ENCODE data around the gene ZSCAN23. TPM values are rescaled to one million over a fixed set of nuclear protein-coding genes. Genes with fewer than 3 reads are reported as not detected.

Gene ZSCAN23
- total and polyA plus RNA-seq, 2 donors (not counting 3 experiments of a cell fraction or from before 2014, with no cell fraction given): 0.28 to 1.6 TPM

DNA sequence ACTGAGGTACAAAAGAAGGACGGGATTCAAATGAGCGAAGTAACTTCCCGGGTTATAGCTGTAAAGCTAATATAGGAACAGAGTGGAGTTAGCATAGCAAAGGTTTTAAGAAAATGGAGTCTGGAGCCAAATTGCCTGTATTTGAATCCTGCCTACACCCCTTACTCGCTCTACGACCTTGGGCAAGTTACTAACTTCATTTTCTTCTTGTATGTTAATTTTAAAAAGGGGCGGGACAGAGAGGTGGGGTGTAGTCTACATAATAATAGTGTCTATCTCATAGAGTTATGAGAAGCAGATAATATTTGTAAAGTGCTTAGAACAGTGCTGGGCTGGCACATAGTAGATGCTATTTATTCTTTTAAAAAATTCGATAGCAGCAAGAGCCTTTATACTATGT, 705 bp downstream of the ZSCAN23 start:
- dilution Hi-C loops (cut with MboI; ENCODE audit: extremely low pct_ligation_motif_present, low sequenced_read_pairs): no loop called here

DNA sequence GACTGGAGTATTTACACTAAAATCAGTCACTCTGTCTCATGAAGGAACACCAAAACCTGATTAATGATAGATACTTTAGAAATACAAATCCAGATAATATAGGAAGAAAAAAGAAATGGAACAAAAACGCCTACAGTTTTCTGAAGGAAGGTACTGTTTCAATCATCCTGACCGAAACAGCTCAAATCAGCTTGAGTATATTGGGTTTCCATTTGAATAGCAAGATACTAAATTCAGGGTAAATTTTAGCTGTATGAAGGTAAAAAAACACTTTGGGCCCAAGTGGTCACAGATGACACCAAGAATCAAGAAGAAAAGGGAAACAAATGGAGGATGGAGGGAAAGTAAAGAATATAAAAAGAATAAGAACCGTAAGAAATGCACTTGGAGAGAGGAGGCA, 6.9 kb downstream of the ZSCAN23 start:
- no peak overlapping the region for H3K4me3 ChIP-seq (replicated peaks in 1 of 3; ENCODE audit: insufficient read depth in 1 of 3, low read depth in 1 of 3, low read length in 3 of 3)
- H4K20me1 ChIP-seq (replicated peaks; ENCODE audit: control insufficient read depth, extremely low read depth, insufficient read depth, low read length): no peaks in the 10 kb centered on the region
- no peaks in the 10 kb centered on the region for H3K4me1 ChIP-seq (ENCODE audit: control insufficient read depth, extremely low read depth, insufficient read depth, low read length)
- ChIA-PET CTCF (no interaction called here), POLR2A (no interaction called here)
- H3K27me3 ChIP-seq (ENCODE audit: control insufficient read depth in 2 of 2, insufficient read depth in 2 of 2, low read length in 2 of 2): no peaks in the 10 kb centered on the region
- dilution Hi-C loops (cut with MboI; ENCODE audit: extremely low pct_ligation_motif_present, low sequenced_read_pairs): no loop called here
- H3K4me2 ChIP-seq (ENCODE audit: insufficient read depth, low read length): no peak overlapping the region
- no peak overlapping the region for H2AFZ ChIP-seq (ENCODE audit: low read depth, low read length)
- no peaks in the 10 kb centered on the region for H3K79me2 ChIP-seq (ENCODE audit: control insufficient read depth, insufficient read depth, low read length)
- no peak overlapping the region for H3K9ac ChIP-seq (replicated peaks; ENCODE audit: extremely low read depth, insufficient read depth, low read length)
- peaks cover 0 to 4% of the 10 kb centered on the region in 2 experiments for H3K36me3 ChIP-seq (ENCODE audit: control insufficient read depth in 2 of 2, extremely low read depth in 1 of 2, insufficient read depth in 2 of 2, low read length in 2 of 2)
- no peaks in the 10 kb centered on the region for H3K9me3 ChIP-seq (replicated peaks; ENCODE audit: control insufficient read depth, insufficient read depth, low read length)
- intact Hi-C loops (cut with micrococcal nuclease): no loop called here
- BruUV-seq (replicated peaks): no TSS peak
- FAIRE-seq (no peak), DNase-seq (ENCODE audit: low read depth, low spot score) (no peak)
- no peaks in the 10 kb centered on the region for H3K9me1 ChIP-seq (replicated peaks; ENCODE audit: control insufficient read depth, extremely low read depth, insufficient read depth, low read length)
- H3K27ac ChIP-seq (ENCODE audit: insufficient read depth, low read depth, low read length): no peak overlapping the region
- TF ChIP-seq, protein P1, sequence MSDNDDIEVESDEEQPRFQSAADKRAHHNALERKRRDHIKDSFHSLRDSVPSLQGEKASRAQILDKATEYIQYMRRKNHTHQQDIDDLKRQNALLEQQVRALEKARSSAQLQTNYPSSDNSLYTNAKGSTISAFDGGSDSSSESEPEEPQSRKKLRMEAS (IDR thresholded peaks at IDR 0.05; ENCODE audit: insufficient read depth, insufficient read length): no peak

More for the DNA sequence above, 705 bp downstream of the ZSCAN23 start:
- BruUV-seq (replicated peaks): no TSS peak
- Histone ChIP-seq H3K36me3 (ENCODE audit: control insufficient read depth in 2 of 2, extremely low read depth in 1 of 2, insufficient read depth in 2 of 2, low read length in 2 of 2) (no peaks in the 10 kb centered on the region), H3K9me1 (replicated peaks; ENCODE audit: control insufficient read depth, extremely low read depth, insufficient read depth, low read length) (no peaks in the 10 kb centered on the region), H3K4me2 (ENCODE audit: insufficient read depth, low read length) (peak overlapping the region; percentile 72), H3K27ac (ENCODE audit: insufficient read depth, low read depth, low read length) (no peak overlapping the region), H3K79me2 (ENCODE audit: control insufficient read depth, insufficient read depth, low read length) (no peaks in the 10 kb centered on the region), H3K27me3 (ENCODE audit: control insufficient read depth in 2 of 2, insufficient read depth in 2 of 2, low read length in 2 of 2) (peaks cover 5 to 12% of the 10 kb centered on the region in 2 experiments), H3K9ac (replicated peaks; ENCODE audit: extremely low read depth, insufficient read depth, low read length) (no peak overlapping the region), H3K4me1 (ENCODE audit: control insufficient read depth, extremely low read depth, insufficient read depth, low read length) (no peaks in the 10 kb centered on the region), H4K20me1 (replicated peaks; ENCODE audit: control insufficient read depth, extremely low read depth, insufficient read depth, low read length) (no peaks in the 10 kb centered on the region), H3K4me3 (replicated peaks in 1 of 3; ENCODE audit: insufficient read depth in 1 of 3, low read depth in 1 of 3, low read length in 3 of 3) (peak overlapping the region in 2 of 3 experiments; percentile 63 to 79), H2AFZ (ENCODE audit: low read depth, low read length) (no peak overlapping the region), H3K9me3 (replicated peaks; ENCODE audit: control insufficient read depth, insufficient read depth, low read length) (no peaks in the 10 kb centered on the region)
- CTCF ChIA-PET: interaction anchor here (1.0 kb wide), 1 partner anchor 161 kb away, joined by 3 read pairs; the partner anchor contains the start of gene PGBD1
- no peak for DNase-seq (ENCODE audit: low read depth, low spot score)
- FAIRE-seq: no peak
- POLR2A ChIA-PET: interaction anchor here (0.5 kb wide), 1 partner anchor 319 kb away, joined by 3 read pairs; no protein-coding TSS in a partner anchor
- TF ChIP-seq FOS (IDR thresholded peaks at IDR 0.05; ENCODE audit: borderline replicate concordance, insufficient read depth, low read length) (no peak), GATA2 (IDR thresholded peaks at IDR 0.05; ENCODE audit: insufficient read depth, insufficient read length, low read depth, low read length) (no peak), POLR2AphosphoS5 (IDR thresholded peaks at IDR 0.05; ENCODE audit: insufficient read depth, low read depth, low read length) (no peak), MYC (IDR thresholded peaks at IDR 0.05; ENCODE audit: low read depth, low read length) (no peak), EZH2 (IDR thresholded peaks at IDR 0.05; ENCODE audit: borderline replicate concordance, low read depth, low read length, severe bottlenecking) (no peak), JUN (IDR thresholded peaks at IDR 0.05; ENCODE audit: borderline replicate concordance, insufficient read depth, insufficient read length, low read depth) (no peak)
- TF ChIP-seq, protein P1 (IDR thresholded peaks at IDR 0.05; ENCODE audit: insufficient read depth, insufficient read length): no peak
- intact Hi-C loops (cut with micrococcal nuclease): no loop called here

Measured in endothelial cell of umbilical vein (primary cell).